ENCODE measurements around the gene POMT2. TPM values are rescaled to one million over a fixed set of nuclear protein-coding genes. Genes with fewer than 3 reads are reported as not detected.

POMT2 gene
- total RNA-seq, 2 experiments from 2014 or later = 11.7 to 18.2 TPM

DNA sequence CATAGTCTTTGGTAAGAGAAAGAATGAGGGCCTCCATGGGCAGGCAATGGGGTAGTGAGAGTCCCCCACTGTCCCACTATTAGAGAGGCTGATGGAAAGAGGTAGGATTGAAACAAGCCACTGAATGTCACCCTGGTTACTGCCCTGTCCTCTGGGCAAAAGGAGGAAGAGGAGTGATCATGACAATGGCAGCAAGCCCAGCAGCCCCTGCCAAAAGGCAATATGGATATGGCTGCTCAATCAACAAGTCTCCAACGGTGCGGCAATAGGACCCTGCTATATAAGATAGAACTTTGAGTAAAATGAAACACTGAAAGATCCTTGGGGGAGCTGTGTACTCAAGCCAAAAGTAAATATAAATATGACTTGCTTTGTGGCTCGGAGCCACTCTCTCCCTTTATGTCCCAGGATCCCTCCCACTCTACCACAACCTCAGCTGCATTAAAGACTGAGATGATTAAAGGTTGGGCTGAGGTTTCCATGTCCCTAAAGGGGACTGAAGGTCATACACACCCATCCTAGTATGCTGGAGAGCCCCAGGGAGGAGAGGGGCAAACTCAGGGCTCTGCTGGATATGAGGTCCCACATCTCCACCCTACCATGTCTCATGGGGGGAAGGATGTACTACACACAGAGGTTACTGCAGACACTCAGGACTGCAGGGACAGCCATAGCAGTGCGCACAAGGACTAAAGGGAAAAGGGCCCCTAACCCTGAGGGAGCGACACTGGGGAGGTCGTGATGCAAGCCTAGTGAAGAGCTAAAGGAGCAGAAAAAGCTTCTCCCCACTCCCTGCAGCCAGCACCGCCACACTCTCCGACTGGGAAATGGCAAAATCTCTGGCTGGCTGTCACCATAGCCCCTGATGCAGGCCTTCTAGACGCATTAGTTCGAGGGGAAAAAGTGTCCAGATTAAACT is 5.9 kb downstream of the POMT2 start:
- intact Hi-C loops (cut with DNase I, micrococcal nuclease) = no loop called here
- Mint-ChIP-seq H3K4me3 (no peak overlapping the region), H3K27me3 (no peaks in the 10 kb centered on the region), H3K36me3 (ENCODE audit: low read depth) (no peaks in the 10 kb centered on the region), H3K9me3 (ENCODE audit: low read depth) (no peaks in the 10 kb centered on the region), H3K27ac (no peak overlapping the region), H3K4me1 (peaks cover 4% of the 10 kb centered on the region)
- POLR2A ChIA-PET = no interaction called here
- CTCF ChIA-PET = interaction anchor here (0.6 to 7.1 kb wide), 19 partner anchors 8 to 1331 kb away, joined by 3 to 176 read pairs (median 4); partner anchors contain the start of genes SAMD15 and TMED8
- ATAC-seq = no peak
- no peak for DNase-seq

DNA sequence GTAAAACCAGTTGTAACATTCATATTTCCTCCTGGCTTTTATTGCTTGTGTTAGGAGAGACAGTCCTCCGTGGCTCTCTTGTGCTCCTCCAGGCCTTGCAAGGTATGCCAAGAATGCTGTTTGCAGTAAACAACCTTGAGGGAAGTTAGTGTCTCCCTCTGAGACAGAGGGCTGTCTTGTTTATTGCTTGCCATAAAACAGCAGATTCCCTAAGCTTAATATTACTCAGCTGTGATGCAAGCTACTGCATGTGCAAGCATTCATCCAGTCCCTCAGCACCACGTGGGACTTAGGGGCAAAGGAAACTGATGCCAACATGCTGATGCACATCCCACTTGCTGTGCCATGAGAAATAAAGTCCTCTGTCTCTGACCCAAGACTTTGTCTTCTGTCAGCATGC is 6.6 kb downstream of the POMT2 start:
- ChIA-PET CTCF (interaction anchor here (0.7 to 7.1 kb wide), 4 partner anchors 13 to 163 kb away, joined by 3 to 176 read pairs (median 38); partner anchors contain the start of genes SAMD15 and TMED8), POLR2A (no interaction called here)
- H3K4me3 Mint-ChIP-seq = no peak overlapping the region
- no peak overlapping the region for H3K27ac Mint-ChIP-seq
- DNase-seq (no peak), ATAC-seq (no peak)
- intact Hi-C loops (cut with DNase I, micrococcal nuclease) = no loop called here
- H3K9me3 Mint-ChIP-seq (ENCODE audit: low read depth) = no peaks in the 10 kb centered on the region
- H3K27me3 Mint-ChIP-seq = no peaks in the 10 kb centered on the region
- no peaks in the 10 kb centered on the region for H3K36me3 Mint-ChIP-seq (ENCODE audit: low read depth)
- H3K4me1 Mint-ChIP-seq = no peaks in the 10 kb centered on the region

DNA sequence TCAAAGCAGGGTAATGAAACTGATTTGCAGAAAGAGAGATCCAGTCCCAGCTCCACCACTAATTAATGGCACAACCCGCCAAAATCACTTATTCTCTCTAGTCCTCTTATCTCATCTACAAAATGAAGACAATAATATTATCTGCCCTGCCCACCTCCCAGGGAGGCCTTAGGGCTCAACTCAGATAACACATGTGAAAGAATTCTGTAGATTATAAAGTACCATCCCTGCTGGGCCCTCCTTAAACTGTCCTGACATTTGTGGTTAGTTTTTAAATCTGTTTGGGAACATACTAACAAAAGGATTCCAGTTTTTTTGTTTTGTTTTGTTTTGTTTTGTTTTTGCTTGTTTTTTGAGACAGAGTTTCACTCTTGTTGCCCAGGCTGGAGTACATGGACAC is 7.3 kb downstream of the POMT2 start:
- no peak overlapping the region for H3K4me3 Mint-ChIP-seq
- DNase-seq (no peak), ATAC-seq (no peak)
- H3K9me3 Mint-ChIP-seq (ENCODE audit: low read depth) = no peaks in the 10 kb centered on the region
- H3K27ac Mint-ChIP-seq = no peak overlapping the region
- no peaks in the 10 kb centered on the region for H3K36me3 Mint-ChIP-seq (ENCODE audit: low read depth)
- no peaks in the 10 kb centered on the region for H3K27me3 Mint-ChIP-seq
- ChIA-PET POLR2A (no interaction called here), CTCF (interaction anchor here (0.6 to 7.1 kb wide), 3 partner anchors 13 to 642 kb away, joined by 3 to 176 read pairs (median 73); no protein-coding TSS in a partner anchor)
- no peaks in the 10 kb centered on the region for H3K4me1 Mint-ChIP-seq
- intact Hi-C loops (cut with DNase I, micrococcal nuclease) = no loop called here

DNA sequence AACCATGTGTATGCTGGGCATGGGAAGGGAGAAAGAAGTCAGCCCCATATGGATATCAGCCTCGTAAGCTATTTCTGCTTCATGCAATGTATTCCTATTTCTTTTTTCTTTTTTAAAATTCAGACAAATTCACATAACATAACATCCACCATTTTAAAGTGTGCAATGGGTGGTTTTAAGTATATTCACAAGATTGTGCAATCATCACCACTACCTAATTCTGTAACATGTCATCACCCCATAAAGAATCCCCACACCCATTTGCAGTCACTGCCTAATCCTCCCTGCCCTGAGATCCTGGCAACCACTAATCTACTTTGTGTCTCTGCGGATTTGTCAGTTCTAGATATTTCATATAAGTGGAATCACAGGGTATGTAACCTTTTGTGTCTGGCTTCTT is 9.5 kb downstream of the POMT2 start:
- CTCF ChIA-PET = interaction anchor here (7.1 kb wide), 1 partner anchor 11 kb away, joined by 176 read pairs; no protein-coding TSS in a partner anchor

DNA sequence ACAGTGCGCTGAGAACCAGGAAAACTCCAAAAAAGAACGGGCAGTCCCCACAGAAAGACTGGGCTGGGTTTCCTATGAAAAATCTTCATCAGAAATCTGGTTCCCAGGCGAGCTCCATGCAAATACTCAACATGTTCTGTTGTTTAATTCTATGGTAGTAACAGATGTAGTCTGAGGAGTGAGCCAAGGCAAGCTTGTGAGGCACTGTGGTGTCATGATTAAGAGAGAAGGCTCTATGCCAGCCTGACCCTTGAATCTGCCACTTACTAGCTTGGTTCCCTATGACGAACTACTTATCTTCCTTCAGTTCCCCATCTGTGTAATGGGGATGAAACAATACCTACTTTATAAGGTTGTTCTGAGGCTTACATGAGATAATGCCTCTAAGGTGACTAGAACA is 10.7 kb downstream of the POMT2 start:
- no peak overlapping the region for H3K27ac Mint-ChIP-seq
- H3K4me3 Mint-ChIP-seq = no peak overlapping the region
- DNase-seq (no peak), ATAC-seq (no peak)
- CTCF ChIA-PET = interaction anchor here (1.7 to 2.0 kb wide), 2 partner anchors 11 to 20 kb away, joined by 5 read pairs; no protein-coding TSS in a partner anchor
- intact Hi-C loops (cut with DNase I, micrococcal nuclease) = no loop called here
- H3K27me3 Mint-ChIP-seq = no peaks in the 10 kb centered on the region
- no peaks in the 10 kb centered on the region for H3K9me3 Mint-ChIP-seq (ENCODE audit: low read depth)
- POLR2A ChIA-PET = interaction anchor here (0.5 kb wide), 1 partner anchor 12 kb away, joined by 8 read pairs; no protein-coding TSS in a partner anchor
- H3K4me1 Mint-ChIP-seq = no peaks in the 10 kb centered on the region
- H3K36me3 Mint-ChIP-seq (ENCODE audit: low read depth) = no peaks in the 10 kb centered on the region

More for the DNA sequence above, 9.5 kb downstream of the POMT2 start:
- intact Hi-C loops (cut with DNase I, micrococcal nuclease) = no loop called here
- Mint-ChIP-seq H3K36me3 (ENCODE audit: low read depth) (no peaks in the 10 kb centered on the region), H3K4me1 (no peaks in the 10 kb centered on the region), H3K27ac (no peak overlapping the region), H3K9me3 (ENCODE audit: low read depth) (no peaks in the 10 kb centered on the region), H3K4me3 (no peak overlapping the region), H3K27me3 (no peaks in the 10 kb centered on the region)
- POLR2A ChIA-PET = no interaction called here
- ATAC-seq (no peak), DNase-seq (no peak)

DNA sequence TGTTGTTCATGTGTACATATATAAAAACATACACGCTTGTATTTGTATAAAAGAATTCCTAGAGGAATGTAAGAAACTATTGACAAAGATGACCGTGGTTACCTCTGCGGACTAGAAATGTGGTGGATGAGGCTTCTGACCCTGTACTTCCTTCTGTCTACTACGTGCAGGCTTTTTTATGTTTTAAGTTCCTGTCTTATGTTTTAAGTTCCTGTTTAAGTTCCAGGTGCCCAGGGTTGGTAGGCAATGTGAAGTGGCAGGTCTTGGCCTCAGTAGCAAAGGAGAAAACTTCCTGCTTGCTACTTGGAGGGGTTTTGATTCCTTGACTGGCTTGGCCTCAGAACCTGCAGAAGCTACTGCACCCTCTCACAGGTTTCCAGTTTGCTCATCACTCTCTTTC is 11.6 kb downstream of the POMT2 start:
- CTCF ChIA-PET = interaction anchor here (1.7 to 2.0 kb wide), 2 partner anchors 11 to 19 kb away, joined by 5 read pairs; no protein-coding TSS in a partner anchor
- Mint-ChIP-seq H3K4me3 (no peak overlapping the region), H3K9me3 (ENCODE audit: low read depth) (no peaks in the 10 kb centered on the region), H3K36me3 (ENCODE audit: low read depth) (no peaks in the 10 kb centered on the region), H3K27me3 (no peaks in the 10 kb centered on the region), H3K4me1 (peaks cover 6% of the 10 kb centered on the region), H3K27ac (no peak overlapping the region)
- ATAC-seq (no peak), DNase-seq (no peak)
- POLR2A ChIA-PET = no interaction called here
- intact Hi-C loops (cut with DNase I, micrococcal nuclease) = loop anchor here in 1 of 2 experiments (10.0 kb wide), 1 partner anchor 344 kb away; no protein-coding TSS in a partner anchor

DNA sequence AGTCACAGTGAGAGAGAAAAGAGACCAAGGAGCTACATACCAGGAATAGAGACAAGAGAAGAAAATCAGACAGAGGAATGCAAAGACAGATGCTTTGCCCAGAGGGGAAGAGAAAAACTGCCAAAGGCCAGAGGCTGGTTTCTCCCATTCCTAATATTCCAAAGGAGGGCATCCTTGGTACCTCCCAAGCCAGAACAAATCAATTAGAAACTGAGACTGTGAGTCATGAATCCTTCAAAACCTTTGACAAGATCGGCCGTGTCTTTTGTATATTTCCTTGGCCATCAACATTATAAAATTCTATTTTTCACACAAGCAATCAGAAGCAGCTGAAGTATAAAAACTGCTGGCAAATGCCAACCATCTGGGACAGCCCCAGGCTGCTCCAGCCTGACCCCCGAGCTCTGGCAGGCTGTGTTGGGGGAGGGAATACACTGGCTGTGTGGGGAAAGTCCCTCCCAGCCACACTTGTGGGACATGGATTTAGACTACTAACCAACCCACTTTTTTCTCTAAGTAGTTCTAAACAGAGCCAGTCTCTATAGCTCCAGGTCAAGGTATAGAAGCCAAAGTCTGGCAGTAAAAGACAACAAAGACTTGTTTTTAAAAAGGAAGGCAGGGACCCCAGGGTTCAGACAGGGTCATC is 13.7 kb downstream of the POMT2 start:
- Mint-ChIP-seq H3K27ac (no peak overlapping the region), H3K4me1 (peaks cover 24% of the 10 kb centered on the region), H3K9me3 (ENCODE audit: low read depth) (no peaks in the 10 kb centered on the region), H3K36me3 (ENCODE audit: low read depth) (peaks cover 3% of the 10 kb centered on the region), H3K27me3 (no peaks in the 10 kb centered on the region), H3K4me3 (no peak overlapping the region)
- ChIA-PET POLR2A (interaction anchor here (0.6 kb wide), 1 partner anchor 212 kb away, joined by 3 read pairs; no protein-coding TSS in a partner anchor), CTCF (interaction anchor here (0.7 to 2.9 kb wide), 6 partner anchors 8 to 316 kb away, joined by 3 to 39 read pairs (median 3); no protein-coding TSS in a partner anchor)
- intact Hi-C loops (cut with DNase I, micrococcal nuclease) = loop anchor here in 1 of 2 experiments (10.0 kb wide), 1 partner anchor 342 kb away; no protein-coding TSS in a partner anchor
- ATAC-seq (no peak), DNase-seq (no peak)

DNA sequence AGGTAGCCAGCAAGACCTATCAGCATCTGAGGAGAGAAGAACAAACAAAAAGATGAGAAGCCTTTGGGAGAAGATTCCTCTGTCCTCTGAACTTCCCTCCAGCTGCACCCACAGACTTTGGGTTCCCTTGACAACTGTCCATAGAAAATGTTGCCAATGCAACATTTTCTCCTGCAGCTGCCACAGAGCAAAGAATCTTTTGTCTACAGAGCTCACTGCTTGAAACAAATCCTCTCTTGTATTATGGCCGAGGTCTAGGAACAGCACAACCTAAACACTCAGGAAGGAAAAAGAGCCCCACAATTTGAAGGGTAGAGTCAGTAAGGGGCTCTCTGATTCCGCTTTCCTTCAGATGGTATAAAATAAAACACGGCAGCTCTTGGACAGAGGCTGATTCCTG is 14.3 kb downstream of the POMT2 start:
- peaks cover 24% of the 10 kb centered on the region for H3K4me1 Mint-ChIP-seq
- H3K9me3 Mint-ChIP-seq (ENCODE audit: low read depth) = no peaks in the 10 kb centered on the region
- intact Hi-C loops (cut with DNase I, micrococcal nuclease) = loop anchor here in 1 of 2 experiments (10.0 kb wide), 1 partner anchor 342 kb away; no protein-coding TSS in a partner anchor
- ChIA-PET CTCF (interaction anchor here (0.7 to 2.9 kb wide), 4 partner anchors 8 to 316 kb away, joined by 3 to 39 read pairs (median 3); no protein-coding TSS in a partner anchor), POLR2A (interaction anchor here (0.6 kb wide), 1 partner anchor 211 kb away, joined by 3 read pairs; no protein-coding TSS in a partner anchor)
- ATAC-seq (no peak), DNase-seq (no peak)
- H3K4me3 Mint-ChIP-seq = no peak overlapping the region
- H3K27ac Mint-ChIP-seq = no peak overlapping the region
- peaks cover 3% of the 10 kb centered on the region for H3K36me3 Mint-ChIP-seq (ENCODE audit: low read depth)
- H3K27me3 Mint-ChIP-seq = no peaks in the 10 kb centered on the region

DNA sequence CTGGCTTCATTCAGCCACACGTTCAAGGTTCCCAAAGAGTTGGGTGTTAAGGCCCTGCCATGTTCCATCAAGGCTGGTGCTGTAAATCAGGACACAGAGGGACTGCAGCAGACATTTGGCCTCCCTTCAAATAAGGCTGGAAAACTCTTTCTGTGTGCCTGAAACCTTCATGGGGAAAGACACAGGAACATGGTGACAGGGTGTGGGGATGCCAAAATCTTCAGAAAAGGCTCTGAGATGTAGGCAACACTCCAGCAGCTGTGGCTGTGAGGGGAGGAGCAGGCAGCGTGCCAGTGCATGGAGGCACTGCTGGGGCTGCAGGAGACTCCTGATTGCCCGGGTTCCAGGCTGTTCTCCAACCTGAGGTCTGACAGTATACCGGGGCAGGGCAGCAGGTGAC is 15.0 kb downstream of the POMT2 start:
- intact Hi-C loops (cut with DNase I, micrococcal nuclease) = loop anchor here in 1 of 2 experiments (10.0 kb wide), 1 partner anchor 341 kb away; no protein-coding TSS in a partner anchor
- no peaks in the 10 kb centered on the region for H3K9me3 Mint-ChIP-seq (ENCODE audit: low read depth)
- no peak overlapping the region for H3K27ac Mint-ChIP-seq
- H3K4me3 Mint-ChIP-seq = no peak overlapping the region
- peaks cover 24% of the 10 kb centered on the region for H3K4me1 Mint-ChIP-seq
- ChIA-PET POLR2A (no interaction called here), CTCF (interaction anchor here (1.3 to 9.8 kb wide), 3 partner anchors 8 to 14 kb away, joined by 3 to 176 read pairs (median 39); no protein-coding TSS in a partner anchor)
- H3K27me3 Mint-ChIP-seq = no peaks in the 10 kb centered on the region
- ATAC-seq = no peak
- peaks cover 3% of the 10 kb centered on the region for H3K36me3 Mint-ChIP-seq (ENCODE audit: low read depth)
- DNase-seq = no peak

DNA sequence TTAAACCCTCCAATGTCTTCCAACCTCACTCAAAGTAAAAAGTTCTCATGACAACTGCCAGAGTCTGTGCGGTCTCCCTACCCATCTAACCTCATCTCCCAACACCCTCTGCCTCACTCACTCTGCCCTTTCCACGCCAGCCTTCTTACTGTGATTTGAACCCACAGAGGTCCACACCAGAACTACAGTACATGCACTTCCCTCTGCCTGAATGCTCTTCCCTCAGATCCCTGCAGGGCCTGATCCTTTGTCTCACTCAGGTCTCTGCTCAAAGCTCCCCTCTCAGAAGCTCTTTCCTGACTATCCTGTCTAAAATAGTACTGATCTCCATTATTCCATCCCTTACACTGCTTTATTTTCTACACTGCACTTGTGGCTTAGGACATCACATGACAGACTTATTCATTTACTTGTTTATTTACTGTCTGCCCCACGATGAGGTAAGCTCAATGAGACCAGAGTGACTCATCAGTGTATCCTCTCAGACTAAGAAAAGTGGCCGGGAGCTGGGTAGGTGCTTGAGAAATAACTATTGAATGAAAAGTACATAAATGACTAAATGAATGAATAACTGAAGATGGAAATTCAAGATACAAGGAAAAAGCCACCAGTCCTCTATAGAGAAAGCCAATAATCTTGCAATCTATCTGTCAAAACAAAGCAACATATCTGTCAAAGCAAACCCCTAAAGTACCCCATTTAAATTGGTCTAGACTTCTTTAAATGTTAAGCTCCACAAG is 17.1 kb downstream of the POMT2 start:
- ChIA-PET CTCF (interaction anchor here (0.7 to 9.8 kb wide), 12 partner anchors 11 to 438 kb away, joined by 3 to 176 read pairs (median 4); partner anchors contain the start of genes GSTZ1, POMT2, SAMD15 and TMED8), POLR2A (interaction anchor here (2.2 kb wide), 1 partner anchor 17 kb away, joined by 8 read pairs; the partner anchor contains the start of genes GSTZ1 and POMT2)
- DNase-seq (peak; percentile 74), ATAC-seq (peak; percentile 67)
- Mint-ChIP-seq H3K4me1 (peaks cover 24% of the 10 kb centered on the region), H3K4me3 (no peak overlapping the region), H3K9me3 (ENCODE audit: low read depth) (no peaks in the 10 kb centered on the region), H3K27me3 (no peaks in the 10 kb centered on the region), H3K36me3 (ENCODE audit: low read depth) (peaks cover 3% of the 10 kb centered on the region), H3K27ac (peak overlapping the region; percentile 88)
- intact Hi-C loops (cut with DNase I, micrococcal nuclease) = loop anchor here (1.0 to 10.0 kb wide), 13 partner anchors 13 to 404 kb away; partner anchors contain the start of genes POMT2 (in 2 of the 2), SAMD15 (in 2 of the 2), TMED8 (in 2 of the 2) and AHSA1 (in 1 of the 2)

Data from activated CD4-positive, alpha-beta T cell treated with anti-CD3 and anti-CD28 coated beads for 36 hours (primary cell).